B cell (primary cell): ENCODE measurements around the gene ITPR2. TPM values are rescaled to one million over a fixed set of nuclear protein-coding genes. Genes with fewer than 3 reads are reported as not detected.
A peak's percentile ranks its signal among the peaks of the same experiment; 100 is the strongest.

Experiments used
- ATAC-seq: fragments of 200-7000 bp; cut with Tn5 transposase; one replicate; pipeline ENCODE4 v1.10.0; 2021; ENCODE audit warnings: low read depth, mild to moderate bottlenecking, moderate number of reproducible peaks, moderate library complexity
- CTCF ChIA-PET: fragments of 350-600 bp; sonication (Branson Sonifier 250); formaldehyde crosslinking; loops from one replicate; lab custom pipeline; 2021; ENCODE audit warnings: antibody characterized with exemption, inconsistent platforms; lab: Charles Lee
- POLR2A ChIA-PET: fragments of 350-600 bp; sonication (Branson Sonifier 250); formaldehyde crosslinking; loops from one replicate; lab custom pipeline; 2021; ENCODE audit warnings: antibody characterized with exemption; lab: Charles Lee
- DNase-seq: peaks from one replicate; pipeline ENCODE4 v3.0.0; 2013
- H2AFZ ChIP-seq: 2 replicates; pipeline ENCODE4 v1.6.1; 2012; ENCODE audit warnings: mild to moderate bottlenecking, low read depth, low read length; ENCODE audit not compliant: insufficient read depth, poor library complexity, severe bottlenecking
- H3K27ac ChIP-seq, 2 donors: 1 replicate in 1 of 2; 2 replicates in 1 of 2; pipeline ENCODE4 v1.5.1; 2012 to 2013; ENCODE audit warnings: low read length in 2 of 2, mild to moderate bottlenecking in 2 of 2, moderate library complexity in 1 of 2
- H3K27me3 ChIP-seq, 4 experiments: fragments of 200-600 bp in 1 of 4; sonication (generic) in 1 of 4; replicated peaks in 1 of 4; 1 replicate in 2 of 4; 2 replicates in 2 of 4; pipeline versions ENCODE4 v1.6.1 to v1.7.0; 2013 to 2016; ENCODE audit warnings: low read length in 3 of 4, mild to moderate bottlenecking in 2 of 4, mixed read lengths in 1 of 4, moderate library complexity in 1 of 4; ENCODE audit not compliant: insufficient read depth in 4 of 4, control insufficient read depth in 3 of 4; ENCODE audit errors: control extremely low read depth in 1 of 4
- H3K36me3 ChIP-seq, 2 experiments: replicated peaks in 1 of 2; 1 replicate in 1 of 2; 2 replicates in 1 of 2; pipeline versions ENCODE4 v1.6.1 to v1.7.1; 2013; ENCODE audit warnings: low read length in 1 of 2; ENCODE audit not compliant: insufficient read depth in 2 of 2, control insufficient read depth in 1 of 2; ENCODE audit errors: control extremely low read depth in 1 of 2, extremely low read depth in 1 of 2
- H3K4me1 ChIP-seq, 2 donors: fragments of 200-600 bp in 1 of 2; sonication (generic) in 1 of 2; 1 replicate in 1 of 2; 2 replicates in 1 of 2; pipeline versions ENCODE4 v1.5.1 to v1.6.1; 2013 to 2017; ENCODE audit warnings: low read length in 2 of 2; ENCODE audit not compliant: control insufficient read depth in 2 of 2, insufficient read depth in 2 of 2
- H3K4me2 ChIP-seq: replicated peaks from 2 replicates; pipeline ENCODE3; 2012; ENCODE audit warnings: mild to moderate bottlenecking, low read depth, low read length; ENCODE audit not compliant: poor library complexity, severe bottlenecking
- H3K4me3 ChIP-seq, 5 experiments: fragments of 200-600 bp in 1 of 5; sonication (generic) in 1 of 5; 1 replicate in 3 of 5; 2 replicates in 2 of 5; pipeline versions ENCODE4 v1.5.1 to v1.7.0; 2011 to 2016; ENCODE audit warnings: low read length in 4 of 5, mild to moderate bottlenecking in 4 of 5, low read depth in 2 of 5, control low read depth in 1 of 5, moderate library complexity in 1 of 5; ENCODE audit not compliant: insufficient read depth in 1 of 5; ENCODE audit errors: control extremely low read depth in 1 of 5, extremely low read depth in 1 of 5
- H3K79me2 ChIP-seq: fragments of 200-600 bp; sonication (generic); one replicate; pipeline ENCODE4 v1.6.0; 2016; ENCODE audit warnings: low read length; ENCODE audit not compliant: control insufficient read depth, insufficient read depth
- H3K9ac ChIP-seq: fragments of 200-600 bp; sonication (generic); 2 replicates; pipeline ENCODE4 v1.6.1; 2017; ENCODE audit warnings: mild to moderate bottlenecking, low read length, moderate library complexity
- H3K9me3 ChIP-seq, 3 donors: one replicate each; pipeline versions ENCODE4 v1.6.1 to v1.7.1; 2013; ENCODE audit warnings: low read length in 2 of 3; ENCODE audit not compliant: control insufficient read depth in 2 of 3, insufficient read depth in 1 of 3; ENCODE audit errors: control extremely low read depth in 1 of 3
- H4K20me1 ChIP-seq: 2 replicates; pipeline ENCODE4 v1.6.0; 2012; ENCODE audit warnings: mild to moderate bottlenecking, low read length; ENCODE audit not compliant: insufficient read depth, control insufficient read depth, poor library complexity, severe bottlenecking
- H3K27ac Mint-ChIP-seq: one replicate; pipeline ENCODE4 v1.8.0; 2021; ENCODE audit warnings: mixed read lengths
- H3K27me3 Mint-ChIP-seq: one replicate; pipeline ENCODE4 v1.8.0; 2021; ENCODE audit warnings: mixed read lengths
- H3K4me1 Mint-ChIP-seq: one replicate; pipeline ENCODE4 v1.8.0; 2021; ENCODE audit warnings: mixed read lengths
- H3K4me3 Mint-ChIP-seq: one replicate; pipeline ENCODE4 v1.8.0; 2021; ENCODE audit warnings: mixed read lengths
- H3K9me3 Mint-ChIP-seq: one replicate; pipeline ENCODE4 v1.8.0; 2022; ENCODE audit warnings: mixed read lengths; ENCODE audit not compliant: insufficient read depth
- CTCF ChIP-seq: fragments of 200-600 bp; IDR thresholded peaks from one replicate; pipeline ENCODE4 v1.8.0; 2022; ENCODE audit warnings: antibody characterized with exemption, mild to moderate bottlenecking
- EZH2 ChIP-seq: IDR thresholded peaks from 2 replicates; pipeline ENCODE4 v1.6.1; 2012; ENCODE audit warnings: borderline replicate concordance, low read depth, mild to moderate bottlenecking, moderate library complexity, low read length; ENCODE audit not compliant: insufficient read depth, poor library complexity, severe bottlenecking
- WGBS: methylation state at CpG from one replicate; pipeline ENCODE4 v1.1.5; 2013; ENCODE audit warnings: missing lambda C conversion rate; ENCODE audit not compliant: insufficient coverage; 5-methylcytosine and 5-hydroxymethylcytosine counted together
- intact Hi-C: fragments of 100-400 bp; cut with micrococcal nuclease; formaldehyde crosslinking; loops from one replicate; pipeline ENCODE4 v1.10.0; 2022
- polyA plus RNA-seq: library from polyadenylated mRNA; depleted of rRNA; stranded (reverse); fragments of >200 nt; gene quantifications from 2 replicates; pipeline ENCODE4 v1.2.3, GENCODE V29; 2012
- total RNA-seq, 2 donors: library from RNA; stranded (reverse); fragments of 120-200 nt in 1 of 2; gene quantifications; 1 replicate in 1 of 2; 2 replicates in 1 of 2; pipeline versions ENCODE4 v1.2.3 to v1.2.4, GENCODE V29; 2013 to 2022

The ITPR2 gene
- total and polyA plus RNA-seq, 2 donors (not counting 1 experiment from before 2014, with no cell fraction given), result 4.3 to 113 TPM

GRCh38 chr12:26702741-26703140 lies 130.3 kb downstream of the ITPR2 start:
- H3K79me2 ChIP-seq, result no peaks in the 10 kb centered on the region
- ChIA-PET POLR2A (no interaction called here), CTCF (interaction anchor here (0.6 to 1.9 kb wide), 2 partner anchors 182 to 584 kb away, joined by 3 to 10 read pairs; no protein-coding TSS in a partner anchor)
- intact Hi-C loops, result loop anchor here (10.0 kb wide), 1 partner anchor 312 kb away; the partner anchor contains the start of gene TM7SF3
- Mint-ChIP-seq H3K27ac (no peak overlapping the region), H3K4me1 (peaks cover 9% of the 10 kb centered on the region), H3K9me3 (no peaks in the 10 kb centered on the region), H3K27me3 (no peaks in the 10 kb centered on the region), H3K4me3 (no peak overlapping the region)
- H3K27me3 ChIP-seq, result no peaks in the 10 kb centered on the region
- no peak overlapping the region for H3K4me2 ChIP-seq
- no peak overlapping the region for H3K9ac ChIP-seq
- DNase-seq (no peak), ATAC-seq (no peak)
- 100% methylated on average over 2 of the region's 4 CpGs for WGBS
- H3K36me3 ChIP-seq, result peaks cover 0 to 7% of the 10 kb centered on the region in 2 experiments
- peaks cover 11 to 14% of the 10 kb centered on the region in 2 donors for H3K4me1 ChIP-seq
- no peak overlapping the region for H3K27ac ChIP-seq
- no peak overlapping the region for H3K4me3 ChIP-seq
- H2AFZ ChIP-seq, result no peak overlapping the region
- no peak for TF ChIP-seq EZH2
- TF ChIP-seq CTCF, result no peak
- no peaks in the 10 kb centered on the region for H4K20me1 ChIP-seq
- H3K9me3 ChIP-seq, result no peaks in the 10 kb centered on the region

DNA sequence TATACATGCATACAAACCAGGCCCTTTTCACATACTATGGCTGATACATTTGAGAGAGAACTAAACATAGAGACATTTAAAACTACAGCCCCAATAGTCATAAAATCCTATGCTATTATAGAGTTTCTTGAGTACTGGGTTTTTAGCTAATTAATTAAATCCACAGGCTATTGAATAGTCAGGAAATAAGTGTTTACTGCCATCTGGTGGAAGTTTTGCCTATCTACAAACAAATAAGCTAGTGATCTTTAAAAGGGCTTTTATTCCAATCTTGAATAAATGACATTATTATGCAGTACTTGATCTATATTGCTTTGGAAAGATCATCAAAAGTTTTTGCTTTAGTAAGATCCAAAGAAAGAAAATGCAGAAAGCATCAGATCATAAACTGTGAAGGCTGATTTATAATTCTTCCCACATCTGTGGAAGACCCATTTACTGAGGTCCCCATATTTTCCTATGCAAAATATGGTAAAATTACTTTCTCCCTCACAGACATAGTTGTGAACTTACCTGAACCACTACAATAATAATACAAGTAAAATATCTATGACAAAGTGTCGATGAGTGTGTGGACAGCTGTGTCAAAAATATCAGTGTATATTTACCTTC lies 131.3 kb downstream of the ITPR2 start:
- Histone ChIP-seq H3K36me3 (peaks cover 0 to 11% of the 10 kb centered on the region in 2 experiments), H3K27me3 (no peaks in the 10 kb centered on the region), H3K9me3 (no peaks in the 10 kb centered on the region), H2AFZ (no peak overlapping the region), H3K4me2 (no peak overlapping the region), H3K4me1 (peaks cover 11 to 14% of the 10 kb centered on the region in 2 donors), H3K4me3 (no peak overlapping the region), H3K79me2 (no peaks in the 10 kb centered on the region), H4K20me1 (no peaks in the 10 kb centered on the region), H3K9ac (no peak overlapping the region), H3K27ac (no peak overlapping the region)
- ChIA-PET CTCF (interaction anchor here (0.6 to 1.9 kb wide), 31 partner anchors 9 to 1314 kb away, joined by 3 to 11 read pairs (median 4); no protein-coding TSS in a partner anchor), POLR2A (interaction anchor here (0.6 kb wide), 1 partner anchor 15 kb away, joined by 4 read pairs; no protein-coding TSS in a partner anchor)
- H3K27ac Mint-ChIP-seq, result no peak overlapping the region
- ATAC-seq (no peak), DNase-seq (peak; percentile 55)
- WGBS, result no CpG with 5 or more reads among the region's 1 CpG
- intact Hi-C loops, result loop anchor here (1.0 to 10.0 kb wide), 3 partner anchors 313 to 1265 kb away; partner anchors contain the start of gene TM7SF3
- H3K9me3 Mint-ChIP-seq, result no peaks in the 10 kb centered on the region
- no peak overlapping the region for H3K4me3 Mint-ChIP-seq
- H3K27me3 Mint-ChIP-seq, result no peaks in the 10 kb centered on the region
- TF ChIP-seq CTCF (peak; percentile 87), EZH2 (no peak)
- H3K4me1 Mint-ChIP-seq, result peaks cover 9% of the 10 kb centered on the region
